ENCODE results near the gene VPS26B.

VPS26B gene

GRCh38 chr11:134267461-134267860, 43.0 kb downstream of the VPS26B start:
- H3K23ac ChIP-seq (ENCODE audit: low read length) = no peak overlapping the region
- H3K36me3 ChIP-seq (ENCODE audit: control insufficient read depth in 1 of 2, insufficient read depth in 2 of 2, low read length in 2 of 2) = peaks cover 4 to 6% of the 10 kb centered on the region in 2 experiments
- no peaks in the 10 kb centered on the region for H3K27me3 ChIP-seq (ENCODE audit: insufficient read depth, low read length)
- no peak overlapping the region for H4K8ac ChIP-seq (ENCODE audit: low read depth, low read length)
- no peak overlapping the region for H3K14ac ChIP-seq (ENCODE audit: low read length)
- H2AK5ac ChIP-seq (ENCODE audit: low read length) = no peak overlapping the region
- DNase-seq = peak in 1 of 2 donors; percentile 27
- H3K9ac ChIP-seq (ENCODE audit: low read length) = no peak overlapping the region
- WGBS (ENCODE audit: extremely low coverage, insufficient coverage, insufficient read length) = no CpG with 5 or more reads among the region's 5 CpGs
- H4K12ac ChIP-seq (ENCODE audit: low read depth, low read length) = no peak overlapping the region
- H3K79me1 ChIP-seq (ENCODE audit: low read length) = no peaks in the 10 kb centered on the region
- peaks cover 2 to 5% of the 10 kb centered on the region in 2 experiments for H3K4me1 ChIP-seq (ENCODE audit: control insufficient read depth in 1 of 2, insufficient read depth in 2 of 2, low read length in 2 of 2)
- no peak overlapping the region for H2BK12ac ChIP-seq (ENCODE audit: low read length)
- H3K27ac ChIP-seq (ENCODE audit: low read depth, low read length) = no peak overlapping the region
- no peak overlapping the region for H2AFZ ChIP-seq (ENCODE audit: insufficient read depth, low read length, poor library complexity)
- no peak overlapping the region for H4K91ac ChIP-seq (ENCODE audit: low read depth, low read length)
- H3K79me2 ChIP-seq (ENCODE audit: control insufficient read depth, insufficient read depth, low read length, poor library complexity) = no peaks in the 10 kb centered on the region
- H3K4ac ChIP-seq (ENCODE audit: low read depth, low read length) = no peak overlapping the region
- no peak overlapping the region for H2BK120ac ChIP-seq (ENCODE audit: insufficient read depth, low read length, poor library complexity)
- H3K4me2 ChIP-seq (ENCODE audit: low read length) = no peak overlapping the region
- no peak overlapping the region for H3K18ac ChIP-seq (ENCODE audit: low read length)
- no peak overlapping the region for H3K4me3 ChIP-seq (ENCODE audit: low read depth, low read length)
- H2BK5ac ChIP-seq (ENCODE audit: low read depth, low read length, poor library complexity) = no peak overlapping the region
- no peaks in the 10 kb centered on the region for H3K9me3 ChIP-seq (ENCODE audit: insufficient read depth, low read depth, low read length)

GRCh38 chr11:134267966-134268365, 43.5 kb downstream of the VPS26B start:
- Histone ChIP-seq H3K27ac (ENCODE audit: low read depth, low read length) (no peak overlapping the region), H3K79me2 (ENCODE audit: control insufficient read depth, insufficient read depth, low read length, poor library complexity) (no peaks in the 10 kb centered on the region), H2BK5ac (ENCODE audit: low read depth, low read length, poor library complexity) (no peak overlapping the region), H3K23ac (ENCODE audit: low read length) (no peak overlapping the region), H4K8ac (ENCODE audit: low read depth, low read length) (no peak overlapping the region), H3K4me3 (ENCODE audit: low read depth, low read length) (no peak overlapping the region), H3K9me3 (ENCODE audit: insufficient read depth, low read depth, low read length) (no peaks in the 10 kb centered on the region), H4K91ac (ENCODE audit: low read depth, low read length) (no peak overlapping the region), H2AK5ac (ENCODE audit: low read length) (no peak overlapping the region), H3K4me1 (ENCODE audit: control insufficient read depth in 1 of 2, insufficient read depth in 2 of 2, low read length in 2 of 2) (peaks cover 2 to 5% of the 10 kb centered on the region in 2 experiments), H2BK120ac (ENCODE audit: insufficient read depth, low read length, poor library complexity) (no peak overlapping the region), H3K27me3 (ENCODE audit: insufficient read depth, low read length) (peaks cover 2% of the 10 kb centered on the region), H3K79me1 (ENCODE audit: low read length) (no peaks in the 10 kb centered on the region), H3K18ac (ENCODE audit: low read length) (no peak overlapping the region), H3K4me2 (ENCODE audit: low read length) (no peak overlapping the region), H2AFZ (ENCODE audit: insufficient read depth, low read length, poor library complexity) (no peak overlapping the region), H3K4ac (ENCODE audit: low read depth, low read length) (no peak overlapping the region), H3K14ac (ENCODE audit: low read length) (no peak overlapping the region), H2BK12ac (ENCODE audit: low read length) (no peak overlapping the region), H4K12ac (ENCODE audit: low read depth, low read length) (no peak overlapping the region), H3K36me3 (ENCODE audit: control insufficient read depth in 1 of 2, insufficient read depth in 2 of 2, low read length in 2 of 2) (peaks cover 3% of the 10 kb centered on the region in 2 experiments), H3K9ac (ENCODE audit: low read length) (no peak overlapping the region)
- no CpG with 5 or more reads among the region's 11 CpGs for WGBS (ENCODE audit: extremely low coverage, insufficient coverage, insufficient read length)
- DNase-seq = no peak

- Histone ChIP-seq H2BK5ac (ENCODE audit: low read depth, low read length, poor library complexity) (no peak overlapping the region), H4K12ac (ENCODE audit: low read depth, low read length) (no peak overlapping the region), H4K91ac (ENCODE audit: low read depth, low read length) (no peak overlapping the region), H2BK120ac (ENCODE audit: insufficient read depth, low read length, poor library complexity) (no peak overlapping the region), H3K9me3 (ENCODE audit: insufficient read depth, low read depth, low read length) (no peaks in the 10 kb centered on the region), H2AFZ (ENCODE audit: insufficient read depth, low read length, poor library complexity) (no peak overlapping the region), H3K4me1 (ENCODE audit: control insufficient read depth in 1 of 2, insufficient read depth in 2 of 2, low read length in 2 of 2) (peaks cover 2 to 5% of the 10 kb centered on the region in 2 experiments), H3K14ac (ENCODE audit: low read length) (no peak overlapping the region), H3K27ac (ENCODE audit: low read depth, low read length) (no peak overlapping the region), H3K4ac (ENCODE audit: low read depth, low read length) (no peak overlapping the region), H4K8ac (ENCODE audit: low read depth, low read length) (no peak overlapping the region), H2AK5ac (ENCODE audit: low read length) (no peak overlapping the region), H3K9ac (ENCODE audit: low read length) (no peak overlapping the region), H3K23ac (ENCODE audit: low read length) (no peak overlapping the region), H3K27me3 (ENCODE audit: insufficient read depth, low read length) (peaks cover 4% of the 10 kb centered on the region), H3K79me1 (ENCODE audit: low read length) (no peaks in the 10 kb centered on the region), H2BK12ac (ENCODE audit: low read length) (no peak overlapping the region), H3K4me2 (ENCODE audit: low read length) (no peak overlapping the region), H3K18ac (ENCODE audit: low read length) (no peak overlapping the region), H3K4me3 (ENCODE audit: low read depth, low read length) (no peak overlapping the region), H3K36me3 (ENCODE audit: control insufficient read depth in 1 of 2, insufficient read depth in 2 of 2, low read length in 2 of 2) (no peaks in the 10 kb centered on the region), H3K79me2 (ENCODE audit: control insufficient read depth, insufficient read depth, low read length, poor library complexity) (no peaks in the 10 kb centered on the region)
- no CpG with 5 or more reads among the region's 5 CpGs for WGBS (ENCODE audit: extremely low coverage, insufficient coverage, insufficient read length)
- DNase-seq = no peak
These were observed 45.8 kb downstream of the VPS26B start for GRCh38 chr11:134270250-134270714.

- Histone ChIP-seq H2BK5ac (ENCODE audit: low read depth, low read length, poor library complexity) (no peak overlapping the region), H3K14ac (ENCODE audit: low read length) (no peak overlapping the region), H2AFZ (ENCODE audit: insufficient read depth, low read length, poor library complexity) (no peak overlapping the region), H3K23ac (ENCODE audit: low read length) (no peak overlapping the region), H3K4me1 (ENCODE audit: control insufficient read depth in 1 of 2, insufficient read depth in 2 of 2, low read length in 2 of 2) (peaks cover 7 to 19% of the 10 kb centered on the region in 2 experiments), H3K9me3 (ENCODE audit: insufficient read depth, low read depth, low read length) (peaks cover 6% of the 10 kb centered on the region), H3K27ac (ENCODE audit: low read depth, low read length) (no peak overlapping the region), H3K9ac (ENCODE audit: low read length) (no peak overlapping the region), H2BK120ac (ENCODE audit: insufficient read depth, low read length, poor library complexity) (no peak overlapping the region), H2AK5ac (ENCODE audit: low read length) (no peak overlapping the region), H3K4ac (ENCODE audit: low read depth, low read length) (no peak overlapping the region), H3K4me3 (ENCODE audit: low read depth, low read length) (no peak overlapping the region), H4K91ac (ENCODE audit: low read depth, low read length) (no peak overlapping the region), H3K36me3 (ENCODE audit: control insufficient read depth in 1 of 2, insufficient read depth in 2 of 2, low read length in 2 of 2) (no peaks in the 10 kb centered on the region), H3K4me2 (ENCODE audit: low read length) (no peak overlapping the region), H3K18ac (ENCODE audit: low read length) (no peak overlapping the region), H4K12ac (ENCODE audit: low read depth, low read length) (no peak overlapping the region), H3K79me1 (ENCODE audit: low read length) (no peaks in the 10 kb centered on the region), H4K8ac (ENCODE audit: low read depth, low read length) (no peak overlapping the region), H2BK12ac (ENCODE audit: low read length) (no peak overlapping the region), H3K79me2 (ENCODE audit: control insufficient read depth, insufficient read depth, low read length, poor library complexity) (no peaks in the 10 kb centered on the region), H3K27me3 (ENCODE audit: insufficient read depth, low read length) (peaks cover 21% of the 10 kb centered on the region)
- DNase-seq = no peak
- no CpG with 5 or more reads among the region's 4 CpGs for WGBS (ENCODE audit: extremely low coverage, insufficient coverage, insufficient read length)
These were observed 47.5 kb downstream of the VPS26B start for GRCh38 chr11:134271978-134272377.

Measured in trophoblast cell (in vitro differentiated cells and primary cell).